HG03571 (cell line): ENCODE data around the gene TNFAIP2.

Experiments used
- ATAC-seq: cut with Tn5 transposase; IDR thresholded peaks from one replicate; pipeline ENCODE4 v1.9.1; 2021; ENCODE audit not compliant: unreplicated experiment

The TNFAIP2 gene, protein sequence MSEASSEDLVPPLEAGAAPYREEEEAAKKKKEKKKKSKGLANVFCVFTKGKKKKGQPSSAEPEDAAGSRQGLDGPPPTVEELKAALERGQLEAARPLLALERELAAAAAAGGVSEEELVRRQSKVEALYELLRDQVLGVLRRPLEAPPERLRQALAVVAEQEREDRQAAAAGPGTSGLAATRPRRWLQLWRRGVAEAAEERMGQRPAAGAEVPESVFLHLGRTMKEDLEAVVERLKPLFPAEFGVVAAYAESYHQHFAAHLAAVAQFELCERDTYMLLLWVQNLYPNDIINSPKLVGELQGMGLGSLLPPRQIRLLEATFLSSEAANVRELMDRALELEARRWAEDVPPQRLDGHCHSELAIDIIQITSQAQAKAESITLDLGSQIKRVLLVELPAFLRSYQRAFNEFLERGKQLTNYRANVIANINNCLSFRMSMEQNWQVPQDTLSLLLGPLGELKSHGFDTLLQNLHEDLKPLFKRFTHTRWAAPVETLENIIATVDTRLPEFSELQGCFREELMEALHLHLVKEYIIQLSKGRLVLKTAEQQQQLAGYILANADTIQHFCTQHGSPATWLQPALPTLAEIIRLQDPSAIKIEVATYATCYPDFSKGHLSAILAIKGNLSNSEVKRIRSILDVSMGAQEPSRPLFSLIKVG

DNA sequence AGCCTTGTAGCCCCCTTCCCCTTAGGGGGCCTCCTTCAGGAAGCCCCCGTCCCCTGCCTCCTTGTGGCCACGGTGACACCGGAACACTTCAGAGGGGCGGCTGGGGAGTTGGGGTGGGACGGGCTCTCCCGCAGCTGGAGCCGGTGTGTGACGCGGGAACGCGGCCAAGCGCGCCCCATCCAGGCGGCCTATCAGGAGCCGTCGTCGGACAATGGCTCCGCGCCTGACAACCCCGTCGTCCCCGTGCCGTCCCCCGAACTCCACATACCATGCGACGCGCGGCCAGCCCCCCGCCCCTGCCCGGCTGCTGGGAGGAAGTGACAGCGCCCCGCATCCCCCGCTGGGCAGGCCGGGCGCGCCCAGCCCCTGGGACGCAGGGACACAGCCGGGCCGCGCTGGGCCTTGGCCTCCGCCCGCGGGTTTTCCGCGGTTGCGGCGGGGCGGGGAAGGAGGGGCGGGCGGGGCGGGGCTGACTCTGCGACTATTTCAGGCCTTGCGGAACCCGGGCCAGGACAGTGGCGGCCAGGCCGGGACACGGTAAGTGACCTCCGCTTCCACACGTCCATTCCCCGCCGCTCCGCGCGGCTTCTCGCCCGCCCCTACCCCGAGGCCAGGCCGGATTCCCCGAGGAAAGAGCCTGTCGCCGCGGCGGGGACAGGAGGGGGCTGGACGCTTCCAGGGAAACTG lies at the start of gene TNFAIP2:
TSS of gene TNFAIP2 (plus strand) at position 515 of the 687 bp plus-strand sequence. CDS start 2,997 bp downstream, outside the sequence.
- no peak for ATAC-seq

GRCh38 chr14:103073876-103074728 lies 49.2 kb upstream of the TNFAIP2 start:
- ATAC-seq = no peak

- ATAC-seq = no peak
These were observed 48.4 kb upstream of the TNFAIP2 start for GRCh38 chr14:103074729-103075367.

- no peak for ATAC-seq
These were observed 44.9 kb upstream of the TNFAIP2 start for GRCh38 chr14:103078420-103078749.

- no peak for ATAC-seq
These were observed 44.2 kb upstream of the TNFAIP2 start for GRCh38 chr14:103078860-103079587.

- no peak for ATAC-seq
These were observed 41.3 kb upstream of the TNFAIP2 start for GRCh38 chr14:103081951-103082350.

DNA sequence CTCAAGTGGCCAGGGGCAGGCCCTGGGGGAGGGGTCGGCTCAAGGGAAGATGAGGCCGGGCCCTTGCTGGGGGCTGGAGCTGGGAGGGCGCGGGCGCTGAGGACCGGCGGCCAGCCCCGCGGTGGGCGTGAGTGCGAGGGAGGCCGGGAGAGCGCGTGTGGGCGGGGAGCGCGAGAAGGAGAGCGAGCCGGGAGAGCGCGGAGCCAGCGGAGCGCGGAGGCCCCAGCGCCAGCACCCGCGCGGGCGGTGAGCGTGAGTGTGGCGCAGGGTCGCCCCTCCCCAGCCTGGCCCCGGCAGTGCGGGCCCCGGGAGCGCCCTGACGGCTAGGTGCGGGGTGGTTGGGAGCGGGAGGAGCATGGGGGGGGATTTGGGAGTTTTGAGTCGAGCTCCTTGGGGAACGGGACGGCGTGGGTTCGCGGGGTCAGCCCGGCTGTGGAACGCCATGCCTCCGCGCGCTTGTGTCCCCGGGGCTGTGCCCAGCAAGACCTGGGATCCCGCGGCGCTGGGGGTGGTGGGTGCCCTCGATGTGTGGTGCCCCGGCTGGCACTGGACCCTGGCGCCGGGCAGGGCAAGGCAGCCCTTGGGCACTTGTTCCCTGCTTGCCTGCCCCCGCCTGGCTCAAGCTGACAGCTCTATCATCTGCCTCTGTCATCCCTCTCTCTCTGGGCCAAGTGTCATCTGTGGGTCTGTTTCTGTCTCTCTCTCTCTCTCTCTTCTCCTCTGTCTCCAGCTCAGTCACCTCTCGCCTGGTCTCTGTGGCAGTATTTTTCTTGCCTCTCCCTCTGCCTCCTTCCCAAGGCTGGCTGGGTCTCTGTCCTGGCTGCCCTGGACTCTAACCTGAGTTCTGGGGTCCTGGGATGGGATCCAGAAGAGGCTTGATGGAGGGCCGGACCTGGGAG lies 39.0 kb upstream of the TNFAIP2 start, which contains the start of gene LBHD2:
TSS of gene LBHD2 (plus strand) at position 190 of the 899 bp plus-strand sequence. CDS start 1,803 bp downstream, outside the sequence.
- ATAC-seq = no peak

- ATAC-seq = no peak
These were observed 37.9 kb upstream of the TNFAIP2 start for GRCh38 chr14:103085106-103086091.

GRCh38 chr14:103086771-103087342 lies 36.4 kb upstream of the TNFAIP2 start:
- no peak for ATAC-seq

GRCh38 chr14:103087343-103087835 lies 35.9 kb upstream of the TNFAIP2 start:
- no peak for ATAC-seq

DNA sequence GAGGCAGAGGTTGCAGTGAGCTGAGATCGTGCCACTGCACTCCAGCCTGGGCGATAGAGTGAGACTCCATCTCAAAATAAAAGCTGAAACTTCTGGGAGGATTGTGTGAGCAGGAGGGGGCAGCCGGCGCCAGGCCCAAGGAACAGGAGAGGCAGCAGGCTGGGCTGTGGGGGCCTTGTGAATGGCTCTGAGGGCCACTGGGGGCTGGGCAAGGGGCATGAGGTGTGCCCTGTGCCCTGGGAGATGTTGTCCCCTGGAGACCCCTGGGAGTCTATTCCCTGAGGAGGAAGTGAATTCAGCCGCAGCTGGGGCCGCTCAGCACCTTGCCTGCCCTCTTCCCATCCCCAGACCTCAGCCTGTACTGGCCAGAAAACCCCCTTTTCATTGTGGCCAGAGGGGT lies 34.3 kb upstream of the TNFAIP2 start:
- no peak for ATAC-seq

GRCh38 chr14:103089386-103090335 lies 33.6 kb upstream of the TNFAIP2 start:
- ATAC-seq = no peak

DNA sequence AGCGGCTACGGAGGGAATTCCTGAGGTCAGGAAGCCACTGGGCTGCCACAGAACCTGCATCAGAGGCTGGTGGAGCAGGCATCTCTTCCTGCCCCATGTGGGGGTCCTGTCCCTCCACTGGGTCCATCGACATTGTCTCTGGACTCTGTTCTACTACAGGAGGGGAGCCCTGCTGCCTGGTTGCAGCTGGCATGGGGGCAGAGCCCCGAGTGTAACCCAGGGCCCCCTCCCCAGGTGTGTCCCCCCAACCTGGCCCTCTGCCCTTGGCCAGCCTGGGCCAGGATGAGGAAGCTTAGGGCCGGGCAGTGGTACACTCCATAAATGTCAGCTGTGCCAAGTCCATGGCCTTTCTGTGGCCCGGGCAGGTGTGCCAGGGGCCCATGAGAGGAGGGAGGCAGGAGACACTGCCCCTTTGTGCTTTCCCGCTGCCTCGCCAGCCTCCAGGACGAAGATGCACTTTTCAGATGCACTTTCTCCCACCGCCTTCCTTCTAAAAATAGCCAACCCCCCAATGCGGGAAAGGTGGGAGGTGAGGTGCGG lies 32.7 kb upstream of the TNFAIP2 start:
- ATAC-seq = no peak

DNA sequence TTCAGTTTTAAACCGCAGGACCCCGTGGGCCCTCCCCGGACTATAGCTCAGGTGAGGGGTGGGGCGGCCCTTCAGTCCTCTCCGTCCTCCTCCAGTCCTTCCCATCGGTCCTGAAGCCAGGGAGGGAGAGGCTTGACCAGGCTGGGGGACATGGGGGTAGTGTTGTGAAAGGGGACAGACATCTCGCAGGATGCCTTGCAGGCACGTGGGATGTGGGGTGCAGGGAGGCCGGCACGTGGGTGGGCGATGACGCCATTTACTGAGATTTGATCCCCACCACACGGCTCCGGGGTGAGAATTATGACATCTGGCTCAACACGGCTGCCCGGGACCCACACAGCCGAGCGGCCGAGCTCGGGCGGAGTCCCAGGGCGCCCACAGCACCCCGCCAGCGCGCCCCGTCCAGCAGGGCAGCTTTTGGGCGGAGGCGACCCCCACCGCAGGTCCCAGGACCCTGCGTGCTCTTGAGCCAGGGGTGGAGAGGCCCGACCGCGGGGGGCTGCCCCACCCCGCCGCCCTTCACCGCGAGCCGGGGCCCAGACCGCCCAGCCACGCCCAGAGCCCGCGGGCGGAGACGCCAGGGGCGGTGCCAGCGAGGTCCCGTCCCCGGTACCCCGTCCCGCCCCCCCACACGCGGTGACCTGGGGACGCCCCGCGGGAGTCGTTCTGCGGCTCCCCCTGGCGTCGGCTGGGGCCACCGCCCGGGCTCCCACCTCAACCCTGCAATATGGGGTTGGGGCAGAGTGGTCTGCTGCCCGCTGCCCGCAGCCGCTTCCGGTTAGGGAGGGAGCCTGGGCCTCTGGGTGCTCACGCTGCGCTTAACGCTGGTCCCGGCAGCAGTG lies 32.0 kb upstream of the TNFAIP2 start:
- ATAC-seq = no peak

DNA sequence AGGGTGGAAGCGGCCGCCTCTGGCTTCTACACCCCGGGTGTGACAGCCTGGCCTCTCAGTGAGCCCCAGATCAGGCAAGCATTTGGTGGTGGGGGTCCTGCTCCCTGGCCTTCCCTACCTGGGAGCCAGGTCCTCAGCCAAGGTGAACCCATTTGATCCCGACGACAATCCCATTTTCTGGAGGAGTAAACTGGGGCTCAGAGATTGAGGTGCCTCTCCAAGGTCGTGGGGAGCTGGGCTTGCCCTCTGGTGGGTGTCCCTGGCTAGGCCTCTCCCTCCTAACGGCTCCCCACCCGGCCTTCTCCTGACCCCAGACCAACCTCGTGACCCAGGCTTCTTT lies 31.4 kb upstream of the TNFAIP2 start:
- no peak for ATAC-seq
